Hindlimb muscle (tissue), 1 donor: ENCODE measurements around the gene DNAJB1. TPM values are rescaled to one million over a fixed set of nuclear protein-coding genes. Genes with fewer than 3 reads are reported as not detected.
"Not testable (repeated sequence)": the region's sequence is repeated elsewhere in the genome, so short reads cannot be mapped to it uniquely, and the experiment has no call there.

Experiments used
- DNase-seq: peaks from one replicate; pipeline ENCODE4 v3.0.0-alpha.2; 2013
- polyA plus RNA-seq: library from polyadenylated mRNA; unstranded; fragments of 120-200 nt; gene quantifications from one replicate; pipeline ENCODE4 v1.2.1, GENCODE V29; 2013; ENCODE audit not compliant: insufficient read length

The DNAJB1 gene
- 84.5 TPM for polyA plus RNA-seq

- DNase-seq = peak; percentile 85
Measured at GRCh38 chr19:14517840-14518505, at the start of gene DNAJB1. Gene DNAJB1 (minus strand): TSS chr19:14518397. CDS start chr19:14518349, 48 bp downstream.

- DNase-seq = no peak
Measured at GRCh38 chr19:14567079-14567478, 48.9 kb upstream of the DNAJB1 start.

- no peak for DNase-seq
Measured at GRCh38 chr19:14566712-14567077, 48.5 kb upstream of the DNAJB1 start.

GRCh38 chr19:14565765-14566711, 47.8 kb upstream of the DNAJB1 start:
- no peak for DNase-seq

GRCh38 chr19:14565298-14565679, 47.1 kb upstream of the DNAJB1 start:
- no peak for DNase-seq

GRCh38 chr19:14564652-14565297, 46.6 kb upstream of the DNAJB1 start:
- DNase-seq = not testable (repeated sequence)

GRCh38 chr19:14563989-14564651, 45.9 kb upstream of the DNAJB1 start:
- DNase-seq = no peak

- no peak for DNase-seq
Measured at GRCh38 chr19:14563590-14563926, 45.4 kb upstream of the DNAJB1 start.

GRCh38 chr19:14562660-14563589, 44.7 kb upstream of the DNAJB1 start:
- DNase-seq = no peak

GRCh38 chr19:14561847-14562351, 43.7 kb upstream of the DNAJB1 start:
- peak; percentile 43 for DNase-seq

GRCh38 chr19:14561249-14561648, 43.1 kb upstream of the DNAJB1 start:
- DNase-seq = no peak

- no peak for DNase-seq
Measured at GRCh38 chr19:14560776-14561108, 42.5 kb upstream of the DNAJB1 start.

- no peak for DNase-seq
Measured at GRCh38 chr19:14559916-14560775, 41.9 kb upstream of the DNAJB1 start.

- no peak for DNase-seq
Measured at GRCh38 chr19:14558370-14559066, 40.3 kb upstream of the DNAJB1 start.

GRCh38 chr19:14556662-14557188, 38.5 kb upstream of the DNAJB1 start:
- DNase-seq = peak; percentile 74

- DNase-seq = no peak
Measured at GRCh38 chr19:14555918-14556661, 37.9 kb upstream of the DNAJB1 start.

- no peak for DNase-seq
Measured at GRCh38 chr19:14554382-14554812, 36.2 kb upstream of the DNAJB1 start.

- DNase-seq = no peak
Measured at GRCh38 chr19:14553939-14554243, 35.7 kb upstream of the DNAJB1 start.
